Stimulated activated CD8-positive, alpha-beta memory T cell treated with anti-CD3 and anti-CD28 coated beads, Interleukin-4, amount 100 ng/mL, for 1 hour (primary cell): ENCODE results near the gene AIFM3.

Source experiments
- DNase-seq, 2 donors: peaks; one replicate each; pipeline ENCODE4 v3.0.0-alpha.2; 2020; ENCODE audit warnings: low read depth in 2 of 2, low spot score in 1 of 2

AIFM3 gene

GRCh38 chr22:21025763-21026755, 59.0 kb downstream of the AIFM3 start:
- DNase-seq, result no peak

- DNase-seq, result no peak
Observed at GRCh38 chr22:21026783-21027692, 60.0 kb downstream of the AIFM3 start.

DNA sequence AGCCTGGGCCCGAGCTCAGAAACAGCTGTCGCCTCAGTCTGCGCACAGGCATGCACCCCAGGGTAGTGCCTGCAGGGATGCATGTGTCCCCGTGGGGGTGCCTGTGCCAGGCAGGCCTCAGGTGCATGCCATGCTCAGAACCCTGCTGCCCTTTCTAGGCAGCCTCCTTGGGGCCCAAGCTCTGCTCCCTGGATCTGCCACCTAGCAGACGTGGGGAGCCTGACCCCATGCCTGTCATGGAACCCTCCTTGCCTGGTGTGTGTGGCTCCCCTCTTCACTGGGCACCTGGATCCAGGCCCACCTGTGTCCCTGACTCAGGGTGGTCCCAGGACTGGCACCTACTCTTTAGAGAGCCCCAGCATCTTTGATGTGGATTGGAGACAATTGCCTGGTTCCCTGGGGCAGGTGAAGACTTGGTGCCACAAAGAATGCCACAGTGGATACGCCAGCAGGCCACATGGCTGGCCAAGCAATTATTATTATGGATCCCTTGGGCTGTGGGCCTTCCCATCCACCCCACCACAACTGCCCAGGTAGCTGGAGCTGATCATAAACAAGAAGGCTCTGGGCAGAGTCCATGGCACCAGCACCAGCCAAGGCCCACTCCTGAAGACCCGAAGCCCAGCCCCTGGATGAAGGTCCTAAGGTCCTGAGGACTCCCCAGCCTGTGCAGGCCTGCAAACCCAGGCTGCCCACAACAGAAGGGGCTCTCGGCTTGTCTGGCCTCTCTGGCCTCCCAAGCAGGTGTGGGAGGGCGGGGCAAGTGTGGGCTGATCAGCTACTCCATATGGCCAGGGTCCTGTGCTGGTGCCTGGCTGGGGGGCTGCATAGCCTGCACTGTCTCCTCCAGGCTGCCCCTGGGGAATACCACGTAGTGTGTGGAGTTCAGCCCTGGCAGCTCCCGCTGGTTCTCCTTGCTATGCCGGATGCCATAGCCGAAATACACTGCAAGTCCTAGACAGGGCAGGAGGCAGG, 61.5 kb downstream of the AIFM3 start:
- DNase-seq, result no peak

DNA sequence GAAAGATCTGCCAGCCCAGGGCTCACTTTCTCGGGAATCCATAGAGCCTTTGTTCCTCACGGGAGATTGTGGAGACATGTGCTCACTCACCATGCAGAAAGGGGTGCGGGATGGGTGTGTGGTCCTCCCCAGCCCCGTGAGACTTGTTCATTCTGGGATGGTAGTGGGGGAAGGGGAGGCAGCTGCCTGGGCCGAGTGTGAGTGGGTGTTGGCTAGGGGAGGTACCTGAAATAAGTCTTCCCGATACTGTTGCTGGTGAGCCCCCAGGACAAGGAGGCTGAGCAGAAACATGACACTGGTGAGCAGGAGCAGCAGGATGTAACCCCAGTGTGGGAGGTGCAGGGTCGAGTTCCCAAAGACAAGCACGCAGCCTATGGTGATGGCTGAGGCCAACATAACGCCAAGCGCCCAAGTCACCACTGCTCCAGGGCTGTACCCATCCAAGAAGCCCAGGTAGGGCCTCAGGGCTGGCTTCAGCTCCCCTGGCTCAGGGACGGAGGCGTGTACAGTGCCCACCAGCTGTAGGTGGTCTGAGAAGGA, 62.5 kb downstream of the AIFM3 start:
- no peak for DNase-seq

GRCh38 chr22:21030032-21030431, 63.0 kb downstream of the AIFM3 start:
- DNase-seq, result no peak
